H1 (cell line): ENCODE measurements around the gene LCE6A. TPM values are rescaled to one million over a fixed set of nuclear protein-coding genes. Genes with fewer than 3 reads are reported as not detected.

Source experiments
- ASH2L ChIP-seq: fragments of 200-600, 300-600 bp; sonication (generic); IDR thresholded peaks from one replicate; pipeline ENCODE4 v1.7.1; 2017; ENCODE audit warnings: low read length
- RAD21 ChIP-seq, 2 experiments: IDR thresholded peaks in 1 of 2; conservative IDR thresholded peaks in 1 of 2; 2 replicates each; pipeline ENCODE4 v1.6.1; 2011; ENCODE audit warnings: low read depth in 2 of 2, low read length in 2 of 2, improper control_type of control experiment in 1 of 2, inconsistent platforms in 1 of 2, mild to moderate bottlenecking in 1 of 2, moderate library complexity in 1 of 2
- SAP30 ChIP-seq: fragments of 300-600 bp; sonication (generic); IDR thresholded peaks from 2 replicates; pipeline ENCODE4 v1.7.1; 2012; ENCODE audit warnings: low read length, moderate library complexity, mild to moderate bottlenecking, inconsistent platforms; ENCODE audit not compliant: insufficient read depth, insufficient replicate concordance
- SP2 ChIP-seq: IDR thresholded peaks from 2 replicates; pipeline ENCODE4 v1.6.1; 2012; ENCODE audit warnings: mild to moderate bottlenecking, low read length, inconsistent platforms
- polyA plus RNA-seq, 7 experiments: library from polyadenylated mRNA; depleted of rRNA in 3 of 7; stranded (reverse) in 5 of 7; unstranded in 2 of 7; fragments of >200 nt in 5 of 7; fragments of 200-250 nt in 2 of 7; gene quantifications; 1 replicate in 5 of 7; 2 replicates in 1 of 7; 4 replicates in 1 of 7; pipeline versions ENCODE4 v1.2.1 to v1.2.3, GENCODE V29; 2011 to 2013; ENCODE audit warnings: missing spikeins in 2 of 7, mixed read lengths in 2 of 7
- total RNA-seq: library from RNA; stranded (reverse); fragmentation: NEBNext Ultra II Directional; extraction: Animal tissue kit (Norgen Biotek cat#: 25700); gene quantifications from 2 replicates; pipeline ENCODE4 v1.2.1, GENCODE V29; 2021

The LCE6A gene
- total and polyA plus RNA-seq, 2 of the 8 experiments (the other 6 are each of a cell fraction or from before 2014, with no cell fraction given) = not detected

DNA sequence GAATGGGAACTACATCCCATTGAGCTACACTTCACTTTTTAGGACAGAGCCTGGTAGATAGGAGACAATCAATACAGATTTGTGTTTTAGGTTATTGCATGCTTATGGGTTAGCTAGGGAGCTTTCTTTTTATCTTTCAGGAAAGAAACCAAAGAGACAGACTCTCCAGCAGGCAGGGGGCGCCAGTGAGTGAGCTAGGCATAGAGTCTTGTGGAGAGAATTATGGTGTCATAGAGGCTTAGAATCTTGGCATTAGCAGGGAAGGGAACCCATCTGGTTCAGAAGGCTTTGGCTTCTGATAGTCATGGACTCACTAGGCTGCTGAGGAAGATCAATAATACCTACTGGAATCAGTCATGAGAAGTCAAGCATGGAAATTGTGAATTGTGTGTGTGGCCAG lies 35.4 kb downstream of the LCE6A start, which contains the start of gene SMCP (continued):
- TF ChIP-seq SP2 (no peak), SAP30 (no peak), RAD21 (IDR thresholded peaks at IDR 0.05 in 1 of 2, conservative IDR thresholded peaks at IDR 0.05 in 1 of 2; ENCODE audit: low read depth in 2 of 2, low read length in 2 of 2) (peak; percentile 53 to 65), ASH2L (no peak)
- TF ChIP-seq, all 59 proteins: peak for 2
